HG03469 (cell line): Measurements from ENCODE around the gene RCN1.
"Not testable (repeated sequence)": the region's sequence is repeated elsewhere in the genome, so short reads cannot be mapped to it uniquely, and the experiment has no call there.

Experiments
- ATAC-seq: cut with Tn5 transposase; IDR thresholded peaks from one replicate; pipeline ENCODE4 v1.9.1; 2021; ENCODE audit warnings: mild to moderate bottlenecking, moderate library complexity, moderate number of reproducible peaks; ENCODE audit not compliant: unreplicated experiment

Gene RCN1

DNA sequence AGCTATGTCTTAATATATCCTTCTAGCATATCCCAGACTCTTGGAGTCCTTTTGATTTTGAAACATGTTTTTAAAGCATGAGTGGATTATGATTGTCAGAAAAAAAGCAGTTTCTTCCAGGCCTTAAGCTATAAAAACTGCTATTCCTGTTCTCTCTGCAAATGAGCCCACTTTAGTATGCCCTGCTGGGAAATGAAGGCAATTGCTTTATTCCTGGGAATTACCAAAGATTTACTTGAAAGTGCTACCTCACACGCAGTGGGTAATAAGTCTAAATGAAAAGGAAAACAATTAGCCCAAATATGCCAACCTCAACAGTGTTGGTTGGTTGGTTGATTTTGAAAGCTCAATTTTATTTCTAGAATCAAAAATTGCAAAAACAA lies 17.2 kb upstream of the RCN1 start:
- no peak for ATAC-seq

DNA sequence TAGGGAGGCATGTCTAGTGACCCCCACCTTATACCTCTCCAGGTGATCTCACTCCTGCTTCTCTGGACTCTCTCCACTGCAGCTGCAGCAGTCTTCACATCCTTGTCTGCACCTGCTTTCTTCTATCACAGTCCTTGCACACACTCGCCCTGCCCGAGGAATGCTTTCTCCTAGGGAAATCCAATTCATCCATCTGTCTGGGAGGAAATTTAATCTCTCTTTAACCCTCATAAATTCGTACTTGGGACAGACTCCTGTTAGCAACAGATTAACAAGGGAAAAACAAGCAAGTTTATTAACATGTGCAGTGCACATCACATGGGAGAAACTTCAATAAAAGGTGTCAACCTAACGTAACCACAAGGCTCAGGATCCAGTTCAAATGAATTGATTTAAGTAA lies 11.3 kb upstream of the RCN1 start:
- no peak for ATAC-seq

- ATAC-seq: no peak
Measured at GRCh38 chr11:32080361-32080980, 10.4 kb upstream of the RCN1 start.

DNA sequence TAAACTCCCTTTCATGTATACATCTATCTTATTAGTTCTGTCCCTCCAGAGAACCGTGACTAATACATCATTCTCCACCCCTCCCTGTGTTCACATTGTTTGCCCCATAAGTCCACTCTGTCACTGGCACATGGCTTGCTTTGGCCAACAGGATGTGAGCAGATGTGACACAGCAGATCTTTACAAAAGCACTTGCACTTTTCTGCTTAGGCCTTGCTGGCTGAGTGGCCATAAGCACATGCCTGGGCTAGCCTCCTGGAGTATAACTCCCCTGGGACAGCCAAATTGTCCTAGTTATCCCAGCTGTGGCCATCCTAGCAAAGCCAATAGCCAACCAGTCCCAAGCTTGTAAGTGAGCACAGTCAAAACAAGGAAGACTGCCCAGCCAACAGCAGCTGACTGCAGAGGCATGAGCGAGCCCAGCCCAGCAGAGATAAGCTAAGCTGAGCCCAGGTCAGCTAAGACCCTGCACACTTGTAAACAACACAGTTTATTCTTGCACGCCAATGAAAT lies 9.7 kb upstream of the RCN1 start:
- ATAC-seq: no peak

DNA sequence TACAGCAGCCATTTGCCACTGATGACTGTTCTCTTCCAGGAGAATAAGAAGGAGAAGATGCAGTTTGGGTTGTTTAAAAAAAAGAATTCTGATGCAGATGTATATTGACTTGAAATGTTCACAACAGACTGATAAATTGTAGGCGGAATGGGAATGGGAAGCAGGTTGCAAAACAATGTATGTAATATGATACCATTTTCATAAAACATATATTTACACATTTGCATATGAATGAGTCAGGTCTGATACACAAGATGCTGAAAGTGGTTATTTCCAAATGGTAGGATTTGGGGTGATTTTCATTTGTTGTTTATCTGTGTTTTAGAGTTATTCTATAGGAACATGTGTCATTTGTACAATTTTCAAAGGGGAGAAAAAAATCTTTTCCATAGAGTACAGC lies 9.0 kb upstream of the RCN1 start:
- ATAC-seq: no peak

- no peak for ATAC-seq
Measured at GRCh38 chr11:32082346-32082986, 8.4 kb upstream of the RCN1 start.

GRCh38 chr11:32087597-32087996 lies 3.3 kb upstream of the RCN1 start:
- no peak for ATAC-seq

DNA sequence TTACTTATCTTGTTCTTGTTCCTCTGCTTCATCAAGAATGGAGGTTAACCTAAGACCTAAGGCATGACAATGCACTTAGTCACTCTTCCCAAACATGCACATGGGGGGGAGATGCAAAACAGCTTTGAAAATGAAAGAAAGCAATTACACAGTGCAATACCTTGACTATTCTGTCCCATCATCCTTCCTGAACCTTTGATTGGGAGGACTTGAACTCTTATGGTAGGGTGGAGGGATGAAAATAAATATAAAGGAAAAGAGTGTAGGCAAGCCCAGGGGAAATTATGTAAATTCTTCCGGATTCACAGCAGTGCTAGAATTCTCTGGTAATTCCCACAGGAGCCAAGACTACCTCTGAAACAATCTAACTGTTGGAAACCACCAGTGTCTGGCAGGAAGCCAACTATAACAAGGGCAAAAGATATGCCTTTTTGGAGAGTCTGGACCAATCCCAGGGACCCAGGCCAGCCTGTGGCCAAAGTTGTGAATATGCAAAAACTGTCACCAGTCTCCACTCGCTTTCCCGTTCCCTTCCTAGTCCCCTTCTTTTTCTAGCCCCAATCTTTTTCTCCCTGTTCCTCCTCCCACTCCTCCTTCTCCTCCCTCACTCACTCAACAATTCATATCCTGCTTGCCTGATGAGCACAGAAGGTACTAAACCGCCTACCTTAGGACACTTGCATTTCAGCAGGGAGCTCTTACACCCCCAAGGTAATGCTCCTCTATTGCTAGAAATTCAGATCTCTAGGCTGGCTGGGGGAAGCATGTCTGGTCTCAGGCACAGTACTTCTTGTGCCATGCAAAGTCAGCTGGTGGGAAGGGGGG lies 2.5 kb upstream of the RCN1 start:
- ATAC-seq: peak; percentile 29

- ATAC-seq: no peak
Measured at GRCh38 chr11:32092581-32093170, 1.8 kb downstream of the RCN1 start.

DNA sequence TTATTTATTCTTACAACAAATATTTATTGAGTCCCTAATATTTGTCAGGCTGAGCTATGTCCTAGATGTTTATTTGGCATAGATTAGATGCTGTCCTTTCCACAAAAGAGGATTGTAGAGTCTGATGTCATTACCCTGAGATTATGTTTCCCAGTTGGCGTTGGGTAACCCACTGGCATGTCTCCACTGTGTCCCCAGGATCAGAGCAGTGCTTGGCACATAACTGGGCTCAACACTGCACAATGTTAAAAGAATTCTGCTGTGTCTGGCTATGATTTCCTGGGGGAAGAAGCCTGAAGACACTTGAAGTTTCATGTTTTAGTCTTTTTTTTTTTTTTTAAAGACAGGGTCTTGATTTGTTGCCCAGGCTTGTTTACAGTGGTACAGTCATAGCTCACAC lies 4.0 kb downstream of the RCN1 start:
- no peak for ATAC-seq

DNA sequence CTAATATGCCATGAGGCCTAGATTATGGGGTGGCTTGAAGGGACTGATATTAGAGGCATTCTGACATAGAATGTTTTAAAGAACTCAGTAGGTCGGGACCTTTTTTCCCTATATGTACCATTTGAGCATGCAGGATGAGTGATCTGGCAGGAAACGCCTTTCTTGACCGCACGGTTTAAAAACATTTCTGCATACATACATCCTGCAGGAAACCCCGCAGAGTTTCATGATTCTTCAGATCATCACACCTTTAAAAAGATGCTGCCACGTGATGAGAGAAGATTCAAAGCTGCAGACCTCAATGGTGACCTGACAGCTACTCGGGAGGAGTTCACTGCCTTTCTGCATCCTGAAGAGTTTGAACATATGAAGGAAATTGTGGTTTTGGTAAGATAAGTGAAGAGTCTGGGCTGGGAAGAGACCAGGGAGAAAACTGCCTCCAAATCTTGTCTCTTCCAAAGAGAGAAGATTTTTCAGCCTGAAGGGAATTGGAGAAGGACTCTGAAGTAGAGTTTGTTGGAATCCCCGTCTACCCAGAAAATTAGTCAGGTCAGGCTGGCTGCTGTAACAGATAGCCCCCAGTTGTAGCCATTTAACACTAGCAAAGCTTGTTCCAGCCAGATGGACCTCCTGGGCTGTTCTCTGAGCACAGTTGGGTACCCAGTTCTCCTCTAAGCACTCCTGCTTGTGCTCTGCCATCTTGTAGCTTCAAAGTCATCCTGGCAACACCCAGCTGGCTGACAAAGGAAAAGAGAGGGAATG lies 7.4 kb downstream of the RCN1 start:
- no peak for ATAC-seq

GRCh38 chr11:32099516-32099915 lies 8.6 kb downstream of the RCN1 start:
- ATAC-seq: no peak

GRCh38 chr11:32100495-32100894 lies 9.6 kb downstream of the RCN1 start:
- no peak for ATAC-seq

DNA sequence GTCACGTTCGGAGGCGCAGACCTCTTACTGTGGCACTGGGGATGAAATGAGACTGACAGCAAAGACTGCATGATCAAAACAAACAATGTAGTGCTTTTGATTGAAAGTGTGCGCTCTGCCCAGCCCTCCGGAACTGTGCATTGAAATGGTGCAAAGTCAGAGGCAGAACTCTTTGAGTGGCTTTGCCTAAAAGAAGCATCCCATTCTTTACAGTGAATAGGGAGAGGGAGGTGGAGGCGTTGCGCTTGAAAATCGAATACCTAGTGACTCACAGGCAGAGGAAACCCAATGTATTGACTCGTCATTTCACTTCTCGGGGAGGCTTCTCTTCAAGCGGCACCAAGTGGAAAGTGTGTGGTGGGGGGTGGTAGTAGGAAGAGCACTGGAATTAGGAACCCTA lies 10.9 kb downstream of the RCN1 start:
- ATAC-seq: no peak

- ATAC-seq: not testable (repeated sequence)
Measured at GRCh38 chr11:32103121-32103719, 12.3 kb downstream of the RCN1 start.

DNA sequence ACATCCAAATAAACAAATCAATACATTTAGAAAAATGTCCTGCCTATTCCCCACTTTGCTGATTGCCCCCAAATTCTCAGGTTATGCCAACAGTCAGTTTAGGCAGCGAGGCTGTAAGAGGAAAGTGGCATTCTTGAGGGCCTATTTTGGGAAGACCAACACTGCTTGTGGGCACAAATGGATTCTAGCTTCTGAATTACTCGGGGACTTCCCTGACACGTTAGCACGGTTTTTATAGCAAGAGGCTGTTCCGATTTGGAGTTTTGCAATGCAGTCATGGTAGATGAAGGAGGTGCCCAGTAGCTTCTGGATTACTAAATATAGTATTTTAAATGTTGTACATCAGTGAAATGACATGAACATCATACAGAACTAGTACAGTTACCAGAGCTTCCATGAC lies 13.1 kb downstream of the RCN1 start:
- no peak for ATAC-seq

DNA sequence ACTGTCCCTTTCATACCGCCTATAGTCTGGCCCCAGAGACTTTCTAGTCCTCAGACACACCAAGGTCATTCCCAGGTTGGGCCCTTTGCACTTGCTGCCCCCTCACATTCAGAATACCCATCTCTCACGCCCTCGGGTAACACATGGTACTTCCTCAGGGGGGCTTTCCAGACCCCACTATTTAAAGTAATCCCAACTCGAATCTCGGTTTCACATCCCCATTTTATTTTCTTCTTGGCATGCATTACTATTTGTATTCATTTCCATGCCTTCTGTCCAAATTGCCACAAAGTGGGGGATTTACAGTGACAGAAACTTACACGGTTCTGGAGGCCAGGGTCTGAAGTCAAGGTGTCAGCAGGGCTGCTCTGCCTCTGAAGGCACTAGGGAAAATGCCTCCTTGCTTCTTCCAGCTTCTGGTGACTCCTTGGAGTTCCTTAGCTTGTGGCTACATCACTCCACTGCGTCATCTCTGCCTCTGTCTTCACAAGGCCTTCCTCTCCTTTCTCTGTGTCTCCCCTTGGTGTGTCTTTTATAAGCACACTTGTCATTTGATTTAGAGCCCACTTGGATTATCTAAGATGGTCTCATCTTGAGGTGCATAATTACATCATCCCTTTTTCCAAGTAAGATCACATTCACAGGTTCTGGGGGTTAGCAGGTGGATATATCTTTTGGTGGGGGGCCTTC lies 15.1 kb downstream of the RCN1 start:
- peak; percentile 65 for ATAC-seq

GRCh38 chr11:32107647-32108046 lies 16.8 kb downstream of the RCN1 start:
- ATAC-seq: no peak

GRCh38 chr11:32108576-32108975 lies 17.7 kb downstream of the RCN1 start:
- ATAC-seq: no peak

DNA sequence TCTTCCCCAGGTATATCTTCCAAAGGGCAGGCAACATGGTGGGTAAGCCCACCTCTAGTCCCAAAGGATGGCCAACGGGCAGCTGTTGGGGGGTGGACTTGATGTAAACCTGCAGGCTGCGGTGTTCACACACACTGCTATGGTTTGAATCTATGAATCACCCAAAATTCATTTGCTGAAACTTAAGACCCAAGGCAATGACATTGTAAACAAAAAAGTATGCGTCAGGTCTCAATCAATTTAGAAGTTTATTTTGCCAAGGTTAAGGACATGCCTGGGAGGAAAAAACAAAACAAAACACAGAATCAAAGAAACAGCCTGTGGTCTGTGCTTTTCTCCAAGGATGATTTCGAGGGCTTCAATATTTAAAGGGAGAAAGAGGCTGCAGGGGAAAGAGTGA lies 18.3 kb downstream of the RCN1 start:
- no peak for ATAC-seq
